ENCODE results near the gene SAMHD1. TPM values are rescaled to one million over a fixed set of nuclear protein-coding genes. Genes with fewer than 3 reads are reported as not detected.

Gene SAMHD1
- total and polyA plus RNA-seq, 2 donors (not counting 3 experiments of a cell fraction or from before 2014, with no cell fraction given) = 13.7 to 27.5 TPM

- dilution Hi-C loops (cut with MboI; ENCODE audit: extremely low pct_ligation_motif_present, low sequenced_read_pairs) = no loop called here
- H4K20me1 ChIP-seq (replicated peaks; ENCODE audit: control insufficient read depth, extremely low read depth, insufficient read depth, low read length) = no peaks in the 10 kb centered on the region
- no peak overlapping the region for H3K27ac ChIP-seq (ENCODE audit: insufficient read depth, low read depth, low read length)
- H3K4me3 ChIP-seq (replicated peaks in 1 of 3; ENCODE audit: insufficient read depth in 1 of 3, low read depth in 1 of 3, low read length in 3 of 3) = no peak overlapping the region
- ChIA-PET POLR2A (interaction anchor here (1.1 kb wide), 1 partner anchor 24 kb away, joined by 7 read pairs; no protein-coding TSS in a partner anchor), CTCF (interaction anchor here (0.8 to 5.6 kb wide), 3 partner anchors 24 to 247 kb away, joined by 3 to 60 read pairs (median 59); no protein-coding TSS in a partner anchor)
- no TSS peak for BruUV-seq (replicated peaks)
- no peaks in the 10 kb centered on the region for H3K9me1 ChIP-seq (replicated peaks; ENCODE audit: control insufficient read depth, extremely low read depth, insufficient read depth, low read length)
- H2AFZ ChIP-seq (ENCODE audit: low read depth, low read length) = no peak overlapping the region
- no peak overlapping the region for H3K4me2 ChIP-seq (ENCODE audit: insufficient read depth, low read length)
- peaks cover 68% of the 10 kb centered on the region for H3K79me2 ChIP-seq (ENCODE audit: control insufficient read depth, insufficient read depth, low read length)
- H3K27me3 ChIP-seq (ENCODE audit: control insufficient read depth in 2 of 2, insufficient read depth in 2 of 2, low read length in 2 of 2) = no peaks in the 10 kb centered on the region
- H3K9me3 ChIP-seq (replicated peaks; ENCODE audit: control insufficient read depth, insufficient read depth, low read length) = no peaks in the 10 kb centered on the region
- DNase-seq (ENCODE audit: low read depth, low spot score) = no peak
- no peak for TF ChIP-seq POLR2A (IDR thresholded peaks at IDR 0.05; ENCODE audit: low read depth, low read length)
- no peak for TF ChIP-seq POLR2AphosphoS5 (IDR thresholded peaks at IDR 0.05; ENCODE audit: insufficient read depth, low read depth, low read length)
- H3K9ac ChIP-seq (replicated peaks; ENCODE audit: extremely low read depth, insufficient read depth, low read length) = no peak overlapping the region
- intact Hi-C loops (cut with micrococcal nuclease) = loop anchor here (5.0 to 10.0 kb wide), 4 partner anchors 68 to 396 kb away; partner anchors contain the start of gene DSN1
- H3K4me1 ChIP-seq (ENCODE audit: control insufficient read depth, extremely low read depth, insufficient read depth, low read length) = peaks cover 36% of the 10 kb centered on the region
- no peak for FAIRE-seq
- H3K36me3 ChIP-seq (ENCODE audit: control insufficient read depth in 2 of 2, extremely low read depth in 1 of 2, insufficient read depth in 2 of 2, low read length in 2 of 2) = peaks cover 0 to 2% of the 10 kb centered on the region in 2 experiments
These were observed 91.2 kb downstream of the SAMHD1 start for GRCh38 chr20:36860339-36860738.

GRCh38 chr20:36859700-36860330 lies 91.7 kb downstream of the SAMHD1 start:
- Histone ChIP-seq H3K9me1 (replicated peaks; ENCODE audit: control insufficient read depth, extremely low read depth, insufficient read depth, low read length) (no peaks in the 10 kb centered on the region), H4K20me1 (replicated peaks; ENCODE audit: control insufficient read depth, extremely low read depth, insufficient read depth, low read length) (no peaks in the 10 kb centered on the region), H3K27ac (ENCODE audit: insufficient read depth, low read depth, low read length) (no peak overlapping the region), H3K4me2 (ENCODE audit: insufficient read depth, low read length) (no peak overlapping the region), H3K4me3 (replicated peaks in 1 of 3; ENCODE audit: insufficient read depth in 1 of 3, low read depth in 1 of 3, low read length in 3 of 3) (no peak overlapping the region), H3K4me1 (ENCODE audit: control insufficient read depth, extremely low read depth, insufficient read depth, low read length) (peaks cover 41% of the 10 kb centered on the region), H3K36me3 (ENCODE audit: control insufficient read depth in 2 of 2, extremely low read depth in 1 of 2, insufficient read depth in 2 of 2, low read length in 2 of 2) (peaks cover 0 to 2% of the 10 kb centered on the region in 2 experiments), H3K9ac (replicated peaks; ENCODE audit: extremely low read depth, insufficient read depth, low read length) (no peak overlapping the region), H3K27me3 (ENCODE audit: control insufficient read depth in 2 of 2, insufficient read depth in 2 of 2, low read length in 2 of 2) (no peaks in the 10 kb centered on the region), H3K79me2 (ENCODE audit: control insufficient read depth, insufficient read depth, low read length) (peaks cover 73% of the 10 kb centered on the region), H3K9me3 (replicated peaks; ENCODE audit: control insufficient read depth, insufficient read depth, low read length) (no peaks in the 10 kb centered on the region), H2AFZ (ENCODE audit: low read depth, low read length) (no peak overlapping the region)
- intact Hi-C loops (cut with micrococcal nuclease) (loop anchor here (5.0 to 10.0 kb wide), 4 partner anchors 68 to 395 kb away; partner anchors contain the start of gene DSN1), dilution Hi-C loops (cut with MboI; ENCODE audit: extremely low pct_ligation_motif_present, low sequenced_read_pairs) (no loop called here)
- DNase-seq (ENCODE audit: low read depth, low spot score) (no peak), FAIRE-seq (no peak)
- ChIA-PET CTCF (interaction anchor here (1.1 to 6.3 kb wide), 5 partner anchors 13 to 51 kb away, joined by 3 to 60 read pairs (median 19); no protein-coding TSS in a partner anchor), POLR2A (interaction anchor here (1.1 kb wide), 1 partner anchor 24 kb away, joined by 7 read pairs; no protein-coding TSS in a partner anchor)
- no peak for TF ChIP-seq JUN (IDR thresholded peaks at IDR 0.05; ENCODE audit: borderline replicate concordance, insufficient read depth, insufficient read length, low read depth)
- TF ChIP-seq MAX (IDR thresholded peaks at IDR 0.05; ENCODE audit: insufficient read depth, insufficient read length) = no peak
- TF ChIP-seq EZH2 (IDR thresholded peaks at IDR 0.05; ENCODE audit: borderline replicate concordance, low read depth, low read length, severe bottlenecking) = no peak
- TF ChIP-seq CTCF (IDR thresholded peaks at IDR 0.05; ENCODE audit: extremely low read depth in 1 of 2, insufficient read depth in 1 of 2, low read depth in 1 of 2, low read length in 2 of 2) = no peak
- TF ChIP-seq POLR2AphosphoS5 (IDR thresholded peaks at IDR 0.05; ENCODE audit: insufficient read depth, low read depth, low read length) = no peak
- TF ChIP-seq MYC (IDR thresholded peaks at IDR 0.05; ENCODE audit: low read depth, low read length) = no peak
- BruUV-seq (replicated peaks) = no TSS peak
